ENCODE results near the gene LRRC26.

The LRRC26 gene

DNA sequence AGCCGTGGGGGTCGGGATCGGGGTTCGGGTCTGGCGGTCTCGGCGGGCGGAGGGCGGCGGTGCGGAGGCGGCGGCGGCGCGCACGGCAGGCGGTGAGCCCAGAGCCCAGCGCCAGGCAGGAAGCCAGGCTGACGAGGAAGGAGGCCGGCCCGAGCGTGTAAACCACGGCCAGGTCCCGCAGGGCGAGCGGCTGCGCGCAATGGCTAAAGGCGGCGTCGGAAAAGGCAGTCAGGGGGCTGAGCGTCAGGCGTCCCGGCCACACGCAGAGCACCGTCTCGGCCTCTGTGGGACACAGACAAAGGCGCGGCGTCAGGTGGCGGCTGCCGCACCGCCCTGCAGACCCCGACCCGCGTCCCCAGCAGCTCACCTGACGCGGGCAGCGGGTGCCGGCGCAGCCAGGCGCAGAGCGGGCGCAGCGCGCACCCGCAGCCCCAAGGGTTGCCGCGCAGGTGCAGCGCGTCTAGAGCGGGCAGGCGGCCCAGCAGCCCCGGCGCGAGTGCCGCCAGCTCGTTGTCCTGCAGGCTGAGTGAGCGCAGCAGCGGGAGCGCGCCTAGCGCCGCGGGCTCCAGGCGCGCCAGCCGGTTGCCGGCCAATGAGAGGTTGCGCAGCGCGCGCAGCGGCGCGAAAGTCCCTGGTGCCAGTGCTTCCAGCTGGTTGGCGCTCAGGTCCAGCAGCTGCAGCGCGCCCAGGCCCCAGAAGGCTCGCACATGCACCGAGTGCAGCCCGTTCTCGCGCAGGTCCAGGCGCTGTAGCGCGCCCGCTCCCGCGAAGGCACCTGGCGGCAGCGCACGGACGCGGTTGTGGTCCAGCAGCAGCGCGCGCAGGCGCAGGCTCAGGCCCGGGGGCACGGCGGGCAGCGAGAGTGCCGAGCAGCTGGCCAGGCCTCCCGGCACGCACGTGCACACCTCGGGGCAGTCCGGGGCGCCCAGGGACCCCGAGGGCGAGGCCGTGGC lies 671 bp downstream of the LRRC26 start:
- no peak for DNase-seq (ENCODE audit: low read depth in 2 of 3, low spot score in 2 of 3)

DNA sequence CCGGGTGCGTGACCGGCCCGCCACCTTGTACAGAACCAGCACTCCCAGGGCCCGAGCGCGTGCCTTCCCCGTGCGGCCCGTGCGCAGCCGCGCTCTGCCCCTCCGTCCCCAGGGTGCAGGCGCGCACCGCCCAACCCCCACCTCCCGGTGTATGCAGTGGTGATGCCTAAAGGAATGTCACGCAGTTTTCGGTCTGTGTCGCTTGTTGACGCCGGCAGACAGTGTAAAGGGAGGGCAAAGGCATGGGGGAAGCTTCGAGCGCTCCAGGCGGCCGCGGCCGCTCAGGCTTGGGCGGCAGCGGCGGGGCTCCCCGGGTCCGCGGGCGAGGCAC lies 1.3 kb downstream of the LRRC26 start:
- no peak for DNase-seq (ENCODE audit: low read depth in 2 of 3, low spot score in 2 of 3)

DNA sequence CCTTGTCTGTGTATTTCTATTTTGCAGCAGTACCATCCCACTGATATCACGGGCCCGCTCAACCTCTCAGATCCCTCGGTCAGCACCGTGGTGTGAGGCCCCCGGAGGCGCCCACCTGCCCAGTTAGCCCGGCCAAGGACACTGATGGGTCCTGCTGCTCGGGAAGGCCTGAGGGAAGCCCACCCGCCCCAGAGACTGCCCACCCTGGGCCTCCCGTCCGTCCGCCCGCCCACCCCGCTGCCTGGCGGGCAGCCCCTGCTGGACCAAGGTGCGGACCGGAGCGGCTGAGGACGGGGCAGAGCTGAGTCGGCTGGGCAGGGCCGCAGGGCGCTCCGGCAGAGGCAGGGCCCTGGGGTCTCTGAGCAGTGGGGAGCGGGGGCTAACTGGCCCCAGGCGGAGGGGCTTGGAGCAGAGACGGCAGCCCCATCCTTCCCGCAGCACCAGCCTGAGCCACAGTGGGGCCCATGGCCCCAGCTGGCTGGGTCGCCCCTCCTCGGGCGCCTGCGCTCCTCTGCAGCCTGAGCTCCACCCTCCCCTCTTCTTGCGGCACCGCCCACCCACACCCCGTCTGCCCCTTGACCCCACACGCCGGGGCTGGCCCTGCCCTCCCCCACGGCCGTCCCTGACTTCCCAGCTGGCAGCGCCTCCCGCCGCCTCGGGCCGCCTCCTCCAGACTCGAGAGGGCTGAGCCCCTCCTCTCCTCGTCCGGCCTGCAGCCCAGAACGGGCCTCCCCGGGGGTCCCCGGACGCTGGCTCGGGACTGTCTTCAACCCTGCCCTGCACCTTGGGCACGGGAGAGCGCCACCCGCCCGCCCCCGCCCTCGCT lies 1.9 kb downstream of the LRRC26 start:
- no peak for DNase-seq (ENCODE audit: low read depth in 2 of 3, low spot score in 2 of 3)

DNA sequence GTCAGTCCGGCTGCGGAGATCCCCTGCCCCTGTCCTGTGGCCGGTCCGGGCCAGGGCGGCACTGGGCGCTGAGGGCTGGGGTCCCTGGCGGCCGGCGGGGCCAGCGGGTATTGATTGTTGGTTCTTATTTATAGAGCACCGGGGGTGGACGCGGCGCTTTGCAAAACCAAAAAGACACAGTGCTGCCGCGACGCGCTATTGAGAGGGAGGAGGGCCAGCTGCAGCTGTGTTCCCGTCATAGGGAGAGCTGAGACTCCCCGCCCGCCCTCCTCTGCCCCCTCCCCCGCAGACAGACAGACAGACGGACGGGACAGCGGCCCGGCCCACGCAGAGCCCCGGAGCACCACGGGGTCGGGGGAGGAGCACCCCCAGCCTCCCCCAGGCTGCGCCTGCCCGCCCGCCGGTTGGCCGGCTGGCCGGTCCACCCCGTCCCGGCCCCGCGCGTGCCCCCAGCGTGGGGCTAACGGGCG lies 2.5 kb downstream of the LRRC26 start:
- no peak for DNase-seq (ENCODE audit: low read depth in 2 of 3, low spot score in 2 of 3)

DNA sequence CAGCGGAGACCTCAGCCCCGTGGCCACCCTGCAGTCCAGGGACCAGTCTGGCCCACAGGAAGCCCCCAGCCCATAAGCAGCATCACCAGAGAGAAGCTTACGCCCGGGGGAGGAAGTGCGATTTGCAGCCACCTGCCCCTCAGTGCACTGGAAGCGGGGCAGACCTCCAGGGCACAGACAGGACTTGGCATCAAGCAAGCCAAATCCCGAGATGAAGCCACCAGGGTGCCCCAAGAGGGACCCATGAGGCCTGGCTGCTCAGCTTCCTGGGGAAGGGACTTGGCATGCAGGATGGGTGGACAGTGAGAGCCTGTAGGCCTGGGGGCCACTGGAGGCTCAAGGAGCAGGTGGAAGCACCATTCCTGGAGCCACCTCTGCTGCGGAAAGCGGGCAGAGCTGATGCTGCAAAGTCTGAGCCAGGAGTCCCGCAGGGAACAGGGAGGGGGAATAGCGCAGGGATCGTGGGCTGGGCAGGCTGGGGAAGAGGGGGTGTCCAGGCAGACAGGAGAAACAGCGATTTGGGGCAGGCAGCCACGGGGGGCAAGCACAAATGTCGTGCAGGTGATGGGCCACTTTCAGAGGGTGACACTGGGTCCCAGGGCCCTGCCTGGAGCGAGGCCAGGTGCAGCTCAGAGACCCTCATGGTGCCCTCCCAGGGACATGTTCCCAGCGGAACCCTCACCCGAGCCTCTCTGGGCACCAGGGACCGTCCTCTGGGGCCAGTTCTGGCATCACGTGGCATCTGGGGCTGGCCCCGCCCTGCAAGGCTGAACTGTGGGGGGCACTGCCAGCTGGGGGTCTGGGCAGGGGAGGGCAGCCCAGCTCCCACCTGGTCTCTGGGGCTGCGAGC lies 3.2 kb downstream of the LRRC26 start:
- DNase-seq (ENCODE audit: low read depth in 2 of 3, low spot score in 2 of 3), result no peak

DNA sequence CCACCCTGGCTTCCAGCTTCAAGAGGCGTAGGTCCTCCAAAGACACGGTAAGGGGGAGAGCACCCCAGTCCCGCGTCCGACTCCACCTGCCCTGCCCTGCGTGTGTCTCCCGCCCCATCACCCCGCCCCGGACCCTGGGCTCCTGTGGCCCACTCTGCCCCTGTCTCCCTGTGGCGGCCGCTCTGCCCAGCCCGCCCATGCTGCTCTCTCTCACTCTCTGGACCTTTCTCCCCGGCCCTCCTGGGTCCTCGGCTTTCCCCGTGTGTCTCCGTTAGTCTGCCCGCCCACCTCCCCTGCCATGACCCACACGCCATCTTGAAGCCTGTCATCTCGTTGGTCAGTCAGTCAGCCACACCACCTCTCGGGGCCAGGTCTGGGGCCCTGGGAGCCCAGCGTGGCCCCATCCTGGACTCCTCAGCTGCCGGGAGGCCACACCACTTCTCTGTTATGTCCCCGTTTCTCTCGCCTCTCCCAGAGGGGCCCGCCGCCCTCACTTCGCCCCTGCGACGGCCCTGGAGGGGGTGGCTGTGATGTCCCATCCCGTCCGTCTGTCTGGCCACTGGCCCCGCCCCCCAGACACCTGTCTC lies 4.5 kb downstream of the LRRC26 start:
- no peak for DNase-seq (ENCODE audit: low read depth in 2 of 3, low spot score in 2 of 3)

DNA sequence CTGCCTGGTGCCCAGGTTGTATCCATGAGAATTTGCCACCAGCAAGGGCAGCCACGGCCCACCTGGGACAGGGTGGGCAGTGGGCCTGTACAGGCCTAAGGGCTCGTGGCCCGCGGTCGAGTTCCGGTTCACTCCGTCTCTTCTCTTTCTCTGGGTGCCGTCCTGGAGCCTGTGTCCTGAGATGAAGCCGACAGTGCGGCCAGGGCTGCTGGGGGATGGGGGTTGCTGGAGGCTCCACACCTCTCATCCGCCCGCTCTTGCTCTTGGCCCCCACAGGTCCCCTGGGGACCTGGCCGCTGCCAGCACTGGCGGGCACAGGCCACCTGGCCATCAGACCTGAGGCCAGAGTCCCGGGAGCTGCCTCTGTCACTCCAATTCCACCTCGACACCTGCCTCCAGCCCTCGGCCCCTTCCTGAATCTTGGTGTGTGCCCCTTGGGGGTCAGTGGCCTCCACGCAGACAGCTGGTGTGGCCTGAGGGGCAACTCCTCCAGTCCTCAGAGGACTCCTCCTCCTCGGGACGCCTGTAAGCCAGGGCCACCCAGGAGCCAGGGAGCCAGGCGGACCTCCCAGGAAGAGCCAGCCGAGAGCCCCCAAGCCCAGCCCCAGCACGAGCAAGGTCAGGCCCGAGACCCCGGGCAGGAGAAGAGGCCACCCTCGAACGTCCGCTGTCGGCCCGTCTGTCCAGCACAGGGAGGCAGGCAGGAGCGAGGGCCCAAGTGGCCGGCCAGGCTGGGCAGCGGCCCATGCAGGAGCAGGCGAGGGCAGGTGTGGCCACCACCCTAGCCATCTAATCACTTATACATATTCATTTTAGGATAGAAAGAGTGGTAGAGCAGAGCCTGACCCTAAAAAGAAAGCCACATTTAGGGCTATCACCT lies 5.2 kb downstream of the LRRC26 start:
- DNase-seq (ENCODE audit: low read depth in 2 of 3, low spot score in 2 of 3), result no peak

DNA sequence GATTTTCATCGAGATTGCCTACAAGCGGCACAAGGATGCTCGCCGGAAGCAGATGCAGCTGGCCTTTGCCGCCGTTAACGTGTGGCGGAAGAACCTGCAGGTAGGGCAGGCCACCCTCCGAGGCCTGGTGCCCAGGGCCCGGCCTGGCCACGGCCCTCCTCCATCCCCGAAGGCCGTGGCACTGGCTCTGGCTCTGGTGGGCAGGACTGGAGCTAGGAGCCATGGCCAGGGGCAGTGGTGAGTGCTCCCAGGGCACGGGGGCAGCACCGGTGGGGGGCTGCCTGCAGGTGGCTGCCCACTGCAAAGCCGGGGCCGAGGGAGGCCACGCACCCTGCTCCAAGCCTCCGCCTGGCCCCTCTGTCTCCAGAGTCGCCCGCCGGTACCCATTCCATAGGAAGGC lies 6.0 kb downstream of the LRRC26 start:
- DNase-seq (ENCODE audit: low read depth in 2 of 3, low spot score in 2 of 3), result no peak

DNA sequence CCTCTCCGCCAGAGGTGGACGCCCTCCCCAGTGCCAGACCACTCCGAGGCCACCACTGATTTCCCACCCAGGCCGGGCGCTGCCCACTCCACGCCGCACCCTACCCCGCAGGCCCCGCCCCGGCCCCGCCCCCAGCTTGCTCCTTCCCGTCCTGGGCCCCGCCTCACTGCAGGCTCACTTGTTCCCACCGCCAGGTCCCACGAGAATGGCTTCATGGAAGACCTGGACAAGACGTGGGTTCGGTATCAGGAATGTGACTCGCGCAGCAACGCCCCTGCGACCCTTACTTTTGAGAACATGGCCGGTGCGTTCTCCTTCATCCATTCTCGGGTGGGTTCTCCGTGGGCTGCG lies 6.5 kb downstream of the LRRC26 start:
- no peak for DNase-seq (ENCODE audit: low read depth in 2 of 3, low spot score in 2 of 3)

DNA sequence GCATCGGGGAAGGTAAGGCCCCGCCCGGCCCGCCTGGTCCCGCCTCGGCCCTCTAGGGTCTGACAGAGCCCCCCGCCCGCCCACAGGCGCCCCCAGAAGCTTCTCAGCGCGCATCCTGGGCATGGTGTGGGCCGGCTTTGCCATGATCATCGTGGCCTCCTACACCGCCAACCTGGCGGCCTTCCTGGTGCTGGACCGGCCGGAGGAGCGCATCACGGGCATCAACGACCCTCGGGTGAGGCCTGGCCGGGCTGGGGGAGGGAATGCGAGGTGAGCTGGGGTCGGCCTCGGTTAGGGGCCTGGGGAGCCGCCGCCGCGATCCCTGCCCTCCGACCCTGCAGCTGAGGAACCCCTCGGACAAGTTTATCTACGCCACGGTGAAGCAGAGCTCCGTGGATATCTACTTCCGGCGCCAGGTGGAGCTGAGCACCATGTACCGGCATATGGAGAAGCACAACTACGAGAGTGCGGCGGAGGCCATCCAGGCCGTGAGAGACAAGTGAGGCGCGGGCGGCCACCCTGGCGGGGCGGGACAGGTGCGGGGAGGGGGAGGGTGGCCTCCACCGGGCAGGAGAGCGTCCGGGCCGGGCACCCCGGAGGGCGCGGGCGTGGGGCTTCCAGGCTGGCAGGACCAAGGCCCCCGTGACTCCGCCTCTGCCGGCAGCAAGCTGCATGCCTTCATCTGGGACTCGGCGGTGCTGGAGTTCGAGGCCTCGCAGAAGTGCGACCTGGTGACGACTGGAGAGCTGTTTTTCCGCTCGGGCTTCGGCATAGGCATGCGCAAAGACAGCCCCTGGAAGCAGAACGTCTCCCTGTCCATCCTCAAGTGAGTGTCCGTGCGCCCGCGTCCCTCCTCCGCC lies 7.1 kb downstream of the LRRC26 start:
- no peak for DNase-seq (ENCODE audit: low read depth in 2 of 3, low spot score in 2 of 3)

DNA sequence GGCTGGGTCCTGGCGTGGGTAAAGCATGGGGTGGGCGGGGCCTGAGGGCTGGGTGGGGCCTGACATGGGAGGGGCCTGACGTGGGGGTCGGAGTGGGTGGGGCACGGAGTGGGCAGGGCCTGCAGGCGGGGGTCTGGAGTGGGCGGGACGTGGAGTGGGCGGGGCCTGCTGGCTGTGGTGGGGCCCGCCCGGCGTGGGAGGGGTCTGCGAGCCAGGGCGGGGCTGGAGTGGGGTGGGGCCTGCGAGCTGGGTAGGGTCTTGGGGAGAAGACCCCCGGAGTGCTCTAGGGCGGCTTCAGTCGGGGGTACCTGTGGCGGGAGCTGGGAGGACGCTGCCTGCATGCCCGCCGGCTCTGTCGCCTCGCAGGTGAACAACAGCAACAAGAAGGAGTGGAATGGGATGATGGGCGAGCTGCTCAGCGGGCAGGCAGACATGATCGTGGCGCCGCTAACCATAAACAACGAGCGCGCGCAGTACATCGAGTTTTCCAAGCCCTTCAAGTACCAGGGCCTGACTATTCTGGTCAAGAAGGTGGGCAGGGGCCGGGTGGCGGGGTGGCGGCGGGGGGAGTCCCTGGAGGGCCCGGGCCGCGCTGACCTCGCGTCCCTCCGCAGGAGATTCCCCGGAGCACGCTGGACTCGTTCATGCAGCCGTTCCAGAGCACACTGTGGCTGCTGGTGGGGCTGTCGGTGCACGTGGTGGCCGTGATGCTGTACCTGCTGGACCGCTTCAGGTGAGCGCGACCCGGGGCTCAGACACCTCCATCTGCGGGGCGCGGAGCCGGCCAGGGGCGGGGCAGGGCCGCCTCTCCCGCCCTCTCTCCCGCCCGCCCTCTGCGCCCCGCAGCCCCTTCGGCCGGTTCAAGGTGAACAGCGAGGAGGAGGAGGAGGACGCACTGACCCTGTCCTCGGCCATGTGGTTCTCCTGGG lies 8.0 kb downstream of the LRRC26 start:
- DNase-seq (ENCODE audit: low read depth in 2 of 3, low spot score in 2 of 3), result no peak

DNA sequence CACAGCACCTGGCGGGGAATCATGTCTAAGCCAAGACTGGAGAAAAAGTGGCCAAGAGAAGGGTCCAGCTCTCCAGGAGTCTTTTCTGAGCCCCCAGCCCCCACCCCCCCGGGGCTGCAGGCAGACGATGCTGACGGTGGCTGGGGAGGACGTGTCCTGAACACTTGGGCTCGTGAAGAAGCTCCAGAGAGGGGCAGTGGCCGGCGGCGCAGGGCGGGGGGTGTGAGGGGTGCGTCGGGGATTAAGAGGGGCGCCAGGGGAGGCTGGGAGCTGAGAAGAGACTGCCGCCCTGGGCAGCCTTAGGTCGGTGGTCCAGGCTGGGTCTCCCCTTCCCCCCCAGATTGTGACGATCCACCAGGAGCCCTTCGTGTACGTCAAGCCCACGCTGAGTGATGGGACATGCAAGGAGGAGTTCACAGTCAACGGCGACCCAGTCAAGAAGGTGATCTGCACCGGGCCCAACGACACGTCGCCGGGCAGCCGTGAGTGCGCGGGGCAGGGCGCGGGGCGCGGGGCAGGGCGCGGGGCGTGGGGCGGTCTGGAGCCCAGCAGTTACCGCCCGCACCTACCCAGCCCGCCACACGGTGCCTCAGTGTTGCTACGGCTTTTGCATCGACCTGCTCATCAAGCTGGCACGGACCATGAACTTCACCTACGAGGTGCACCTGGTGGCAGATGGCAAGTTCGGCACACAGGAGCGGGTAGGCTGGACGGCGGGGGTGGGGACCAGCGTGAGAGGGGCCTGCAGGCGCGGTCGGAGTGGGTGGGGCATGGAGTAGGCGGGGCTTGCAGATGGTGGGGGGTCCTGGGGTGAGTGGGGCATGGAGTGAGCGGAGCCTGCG lies 8.9 kb downstream of the LRRC26 start:
- DNase-seq (ENCODE audit: low read depth in 2 of 3, low spot score in 2 of 3), result no peak

DNA sequence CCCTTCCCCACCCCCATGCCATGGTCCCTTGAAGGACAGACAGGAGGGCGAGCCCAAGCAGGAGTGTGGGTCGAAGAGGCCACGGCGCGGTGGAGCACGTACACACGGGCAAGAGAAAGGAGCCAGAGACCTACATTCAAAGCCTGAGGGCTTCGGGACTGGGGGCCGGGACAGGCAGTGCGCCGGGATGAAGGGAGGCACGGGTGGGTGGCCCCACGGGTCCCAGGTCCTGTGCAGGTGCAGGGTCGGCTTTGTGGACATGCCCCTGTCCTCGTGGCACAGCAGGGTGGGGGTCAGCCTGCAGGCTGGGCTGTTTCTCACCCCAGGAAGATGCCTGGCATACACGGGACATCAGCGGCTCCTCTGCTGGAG lies 9.8 kb downstream of the LRRC26 start:
- no peak for DNase-seq (ENCODE audit: low read depth in 2 of 3, low spot score in 2 of 3)

DNA sequence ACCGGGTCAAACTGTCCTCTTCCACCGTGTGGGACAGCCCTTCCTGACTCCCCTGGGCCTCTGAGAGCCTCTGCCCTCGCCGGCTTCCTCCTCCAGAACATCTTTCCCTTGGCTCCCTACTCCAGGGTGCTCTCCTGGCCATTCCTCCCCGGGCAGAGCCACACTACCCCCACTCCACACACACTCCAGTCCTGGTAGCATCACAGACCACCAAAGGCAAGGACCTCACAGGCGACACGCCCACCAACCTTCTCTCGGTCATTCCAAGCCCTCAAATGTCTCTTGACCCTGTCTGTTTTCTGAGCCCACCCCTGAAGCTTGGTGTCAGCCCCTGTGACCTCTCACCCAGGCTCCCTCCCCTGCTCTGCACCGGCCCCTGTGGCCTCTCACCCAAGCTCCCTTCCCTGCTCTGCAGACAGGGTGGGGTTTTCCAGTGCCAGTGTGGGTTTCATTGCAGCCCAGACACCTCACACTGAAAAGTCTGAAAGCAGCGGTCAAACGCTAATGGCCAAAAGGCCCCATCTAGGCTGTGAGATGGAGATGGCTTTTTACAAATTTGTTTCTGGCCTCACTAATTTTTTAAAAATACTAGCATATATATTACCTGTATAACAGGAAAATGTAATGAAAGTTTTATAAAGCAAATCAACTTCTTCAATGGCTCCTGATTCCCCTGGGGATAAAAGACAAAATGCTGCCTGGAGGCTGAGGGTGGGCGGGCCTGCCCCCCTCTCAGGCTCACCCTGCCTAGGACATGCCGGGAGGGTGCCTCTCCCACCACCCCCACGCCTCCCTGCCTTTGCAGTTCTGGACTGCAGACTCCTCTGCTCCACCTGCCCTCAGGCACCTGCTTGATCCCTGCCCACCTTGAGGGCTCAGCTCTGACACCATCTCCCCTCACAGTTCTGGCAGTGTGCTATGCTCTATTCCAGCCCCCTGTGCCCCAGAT lies 10.5 kb downstream of the LRRC26 start:
- DNase-seq (ENCODE audit: low read depth in 2 of 3, low spot score in 2 of 3), result no peak

DNA sequence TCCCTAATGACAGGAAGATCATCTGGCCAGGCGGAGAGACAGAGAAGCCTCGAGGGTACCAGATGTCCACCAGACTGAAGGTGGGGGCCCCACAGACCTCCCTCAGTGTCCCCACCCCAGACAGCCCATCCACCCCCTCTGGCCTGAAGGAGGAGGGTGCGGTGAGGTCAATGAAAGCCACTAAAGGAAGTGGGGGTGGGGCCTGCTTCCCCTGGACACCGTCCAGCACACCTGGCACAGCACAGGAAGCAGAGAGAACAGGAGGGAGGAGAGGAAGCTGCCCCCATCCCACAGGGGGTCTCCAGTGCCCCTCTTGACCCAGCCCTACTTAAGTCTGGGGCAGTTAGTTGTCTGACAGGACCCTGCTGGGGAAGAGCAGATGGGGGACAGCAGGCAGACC lies 11.2 kb downstream of the LRRC26 start:
- no peak for DNase-seq (ENCODE audit: low read depth in 2 of 3, low spot score in 2 of 3)
